ENCODE results near the gene ZNF488. TPM values are rescaled to one million over a fixed set of nuclear protein-coding genes. Genes with fewer than 3 reads are reported as not detected.

Gene ZNF488
- polyA plus RNA-seq, 2 of the 4 experiments (the other 2 are of a cell fraction), result 4.0 to 8.3 TPM

DNA sequence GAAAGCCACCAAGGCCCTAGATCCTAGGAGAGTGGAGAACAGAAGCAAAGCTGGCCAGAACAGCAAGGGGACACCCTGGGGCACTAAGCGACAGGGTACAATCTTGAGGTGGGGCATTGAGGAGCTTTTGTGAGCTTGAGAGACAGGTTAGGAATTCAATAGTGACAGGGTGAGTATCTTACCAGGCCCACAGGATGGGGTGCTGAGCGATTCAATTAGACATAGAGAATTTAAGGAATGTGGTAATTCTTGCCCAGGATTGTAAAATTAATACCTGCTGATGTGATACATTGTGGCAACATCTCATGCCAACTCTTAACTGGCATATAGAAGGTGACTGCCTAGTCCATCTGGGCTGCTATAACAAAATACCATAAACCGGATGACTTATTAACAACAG is 21.9 kb downstream of the ZNF488 start:
- Histone ChIP-seq H3K4me2 (no peak overlapping the region), H3K27ac (no peak overlapping the region), H3K4me3 (no peak overlapping the region), H3K4me1 (no peaks in the 10 kb centered on the region), H3K9me3 (no peaks in the 10 kb centered on the region)
- ChIA-PET POLR2A (no interaction called here), CTCF (interaction anchor here (0.7 to 5.0 kb wide), 11 partner anchors 8 to 93 kb away, joined by 3 to 27 read pairs (median 4); partner anchors contain the start of gene ZNF488)
- DNase-seq (ENCODE audit: low read depth in 1 of 2, low spot score in 1 of 2), result no peak
- ATAC-seq, result no peak
- 77% methylated on average over 3 of the region's 3 CpGs for WGBS (ENCODE audit: missing lambda C conversion rate)
- no peak for FAIRE-seq
- TF ChIP-seq KDM1A (IDR thresholded peaks at IDR 0.05; ENCODE audit: low read depth) (no peak), JUN (IDR thresholded peaks at IDR 0.05) (no peak), CBX2 (IDR thresholded peaks at IDR 0.05; ENCODE audit: borderline replicate concordance, low read depth) (no peak), CEBPB (IDR thresholded peaks at IDR 0.05) (no peak), NR3C1 (IDR thresholded peaks at IDR 0.05) (no peak), POLR2AphosphoS2 (conservative IDR thresholded peaks at IDR 0.05; ENCODE audit: low read length) (no peak), POLR2A (IDR thresholded peaks at IDR 0.05; ENCODE audit: low read length) (no peak), RNF2 (IDR thresholded peaks at IDR 0.05; ENCODE audit: borderline replicate concordance, low read depth) (no peak), MAFK (IDR thresholded peaks at IDR 0.05; ENCODE audit: partially characterized antibody) (no peak), ZFP36 (IDR thresholded peaks at IDR 0.05; ENCODE audit: borderline replicate concordance, partially characterized antibody) (no peak), JUNB (IDR thresholded peaks at IDR 0.05) (no peak), FOSL2 (IDR thresholded peaks at IDR 0.05) (no peak), FOSL2 (CRISPR knock-in tag; IDR thresholded peaks at IDR 0.05) (no peak), KDM5A (IDR thresholded peaks at IDR 0.05) (no peak), HEYL (CRISPR knock-in tag; IDR thresholded peaks at IDR 0.05) (no peak), EP300 (IDR thresholded peaks at IDR 0.05) (no peak), RAD21 (conservative IDR thresholded peaks at IDR 0.05 in 1 of 2, IDR thresholded peaks at IDR 0.05 in 1 of 2) (no peak)
- TF ChIP-seq, protein P1, sequence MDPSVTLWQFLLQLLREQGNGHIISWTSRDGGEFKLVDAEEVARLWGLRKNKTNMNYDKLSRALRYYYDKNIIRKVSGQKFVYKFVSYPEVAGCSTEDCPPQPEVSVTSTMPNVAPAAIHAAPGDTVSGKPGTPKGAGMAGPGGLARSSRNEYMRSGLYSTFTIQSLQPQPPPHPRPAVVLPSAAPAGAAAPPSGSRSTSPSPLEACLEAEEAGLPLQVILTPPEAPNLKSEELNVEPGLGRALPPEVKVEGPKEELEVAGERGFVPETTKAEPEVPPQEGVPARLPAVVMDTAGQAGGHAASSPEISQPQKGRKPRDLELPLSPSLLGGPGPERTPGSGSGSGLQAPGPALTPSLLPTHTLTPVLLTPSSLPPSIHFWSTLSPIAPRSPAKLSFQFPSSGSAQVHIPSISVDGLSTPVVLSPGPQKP (IDR thresholded peaks at IDR 0.05; ENCODE audit: low read depth, low read length), result no peak
- TF ChIP-seq, protein P2, sequence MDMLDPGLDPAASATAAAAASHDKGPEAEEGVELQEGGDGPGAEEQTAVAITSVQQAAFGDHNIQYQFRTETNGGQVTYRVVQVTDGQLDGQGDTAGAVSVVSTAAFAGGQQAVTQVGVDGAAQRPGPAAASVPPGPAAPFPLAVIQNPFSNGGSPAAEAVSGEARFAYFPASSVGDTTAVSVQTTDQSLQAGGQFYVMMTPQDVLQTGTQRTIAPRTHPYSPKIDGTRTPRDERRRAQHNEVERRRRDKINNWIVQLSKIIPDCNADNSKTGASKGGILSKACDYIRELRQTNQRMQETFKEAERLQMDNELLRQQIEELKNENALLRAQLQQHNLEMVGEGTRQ (IDR thresholded peaks at IDR 0.05), result no peak
- TF ChIP-seq, protein P3, sequence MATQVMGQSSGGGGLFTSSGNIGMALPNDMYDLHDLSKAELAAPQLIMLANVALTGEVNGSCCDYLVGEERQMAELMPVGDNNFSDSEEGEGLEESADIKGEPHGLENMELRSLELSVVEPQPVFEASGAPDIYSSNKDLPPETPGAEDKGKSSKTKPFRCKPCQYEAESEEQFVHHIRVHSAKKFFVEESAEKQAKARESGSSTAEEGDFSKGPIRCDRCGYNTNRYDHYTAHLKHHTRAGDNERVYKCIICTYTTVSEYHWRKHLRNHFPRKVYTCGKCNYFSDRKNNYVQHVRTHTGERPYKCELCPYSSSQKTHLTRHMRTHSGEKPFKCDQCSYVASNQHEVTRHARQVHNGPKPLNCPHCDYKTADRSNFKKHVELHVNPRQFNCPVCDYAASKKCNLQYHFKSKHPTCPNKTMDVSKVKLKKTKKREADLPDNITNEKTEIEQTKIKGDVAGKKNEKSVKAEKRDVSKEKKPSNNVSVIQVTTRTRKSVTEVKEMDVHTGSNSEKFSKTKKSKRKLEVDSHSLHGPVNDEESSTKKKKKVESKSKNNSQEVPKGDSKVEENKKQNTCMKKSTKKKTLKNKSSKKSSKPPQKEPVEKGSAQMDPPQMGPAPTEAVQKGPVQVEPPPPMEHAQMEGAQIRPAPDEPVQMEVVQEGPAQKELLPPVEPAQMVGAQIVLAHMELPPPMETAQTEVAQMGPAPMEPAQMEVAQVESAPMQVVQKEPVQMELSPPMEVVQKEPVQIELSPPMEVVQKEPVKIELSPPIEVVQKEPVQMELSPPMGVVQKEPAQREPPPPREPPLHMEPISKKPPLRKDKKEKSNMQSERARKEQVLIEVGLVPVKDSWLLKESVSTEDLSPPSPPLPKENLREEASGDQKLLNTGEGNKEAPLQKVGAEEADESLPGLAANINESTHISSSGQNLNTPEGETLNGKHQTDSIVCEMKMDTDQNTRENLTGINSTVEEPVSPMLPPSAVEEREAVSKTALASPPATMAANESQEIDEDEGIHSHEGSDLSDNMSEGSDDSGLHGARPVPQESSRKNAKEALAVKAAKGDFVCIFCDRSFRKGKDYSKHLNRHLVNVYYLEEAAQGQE (IDR thresholded peaks at IDR 0.05), result no peak

GRCh38 chr10:47361293-47361692 is 22.8 kb downstream of the ZNF488 start:
- CTCF ChIA-PET, result interaction anchor here (0.7 to 5.0 kb wide), 13 partner anchors 9 to 94 kb away, joined by 3 to 27 read pairs (median 4); partner anchors contain the start of gene RBP3
- ATAC-seq, result peak; percentile 54 to 85; a peak in 4 of 6 replicates
- Histone ChIP-seq H3K4me1 (no peaks in the 10 kb centered on the region), H3K4me3 (no peak overlapping the region), H3K27ac (no peak overlapping the region), H3K9me3 (no peaks in the 10 kb centered on the region), H3K4me2 (no peak overlapping the region)
- no peak for FAIRE-seq
- TF ChIP-seq CTCF (IDR thresholded peaks at IDR 0.05) (peak; percentile 58), BHLHE40 (IDR thresholded peaks at IDR 0.05; ENCODE audit: low read depth, low read length) (no peak), ZFP36 (IDR thresholded peaks at IDR 0.05; ENCODE audit: borderline replicate concordance, partially characterized antibody) (no peak), KDM5A (IDR thresholded peaks at IDR 0.05) (no peak), RAD21 (conservative IDR thresholded peaks at IDR 0.05 in 1 of 2, IDR thresholded peaks at IDR 0.05 in 1 of 2) (peak; percentile 50 to 61), EHMT2 (IDR thresholded peaks at IDR 0.05; ENCODE audit: low read depth) (no peak), SMC3 (IDR thresholded peaks at IDR 0.05) (peak; percentile 56; the same call in 2 of the 3 replicates), ZC3H11A (IDR thresholded peaks at IDR 0.05) (no peak)
- WGBS (ENCODE audit: missing lambda C conversion rate), result 54% methylated on average over 9 of the region's 9 CpGs
- DNase-seq (ENCODE audit: low read depth in 1 of 2, low spot score in 1 of 2), result peak; percentile 35 to 41
- POLR2A ChIA-PET, result no interaction called here

Data from A549 (cell line).